H54 (cell line): ENCODE results near the gene PTTG1IP2.

Experiments
- DNase-seq: peaks from one replicate; pipeline ENCODE4 v3.0.0; 2011; ENCODE audit warnings: low spot score, mixed read lengths; ENCODE audit not compliant: insufficient read length
- FAIRE-seq: peaks from 3 replicates; lab custom pipeline; 2011; peaks lifted over from hg19 to GRCh38; lab: Jason Lieb, UNC
- POLR2A ChIP-seq: IDR thresholded peaks from 2 replicates; pipeline ENCODE4 v1.6.1; 2011; ENCODE audit warnings: low read depth, mild to moderate bottlenecking, low read length

Gene PTTG1IP2

DNA sequence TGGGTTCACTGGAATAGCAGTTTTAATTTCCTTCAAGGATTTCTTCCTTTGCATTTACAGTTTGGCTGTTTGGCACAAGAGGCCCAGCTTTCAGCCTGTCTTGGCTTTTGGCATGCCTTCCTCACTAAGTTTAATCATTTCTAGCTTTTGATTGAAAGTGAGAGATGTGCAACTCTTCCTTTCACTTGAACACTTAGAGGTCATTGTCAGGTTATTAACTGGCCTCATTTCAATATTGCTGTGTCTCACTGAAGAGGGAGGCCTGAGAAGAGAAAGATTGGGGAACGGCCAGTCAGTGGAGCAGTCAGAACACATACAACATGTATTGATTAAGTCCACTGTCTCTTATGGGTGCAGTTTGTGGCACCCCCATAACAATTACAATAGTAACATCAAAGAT, 33.9 kb downstream of the PTTG1IP2 start:
- DNase-seq (no peak), FAIRE-seq (no peak)
- no peak for TF ChIP-seq POLR2A

DNA sequence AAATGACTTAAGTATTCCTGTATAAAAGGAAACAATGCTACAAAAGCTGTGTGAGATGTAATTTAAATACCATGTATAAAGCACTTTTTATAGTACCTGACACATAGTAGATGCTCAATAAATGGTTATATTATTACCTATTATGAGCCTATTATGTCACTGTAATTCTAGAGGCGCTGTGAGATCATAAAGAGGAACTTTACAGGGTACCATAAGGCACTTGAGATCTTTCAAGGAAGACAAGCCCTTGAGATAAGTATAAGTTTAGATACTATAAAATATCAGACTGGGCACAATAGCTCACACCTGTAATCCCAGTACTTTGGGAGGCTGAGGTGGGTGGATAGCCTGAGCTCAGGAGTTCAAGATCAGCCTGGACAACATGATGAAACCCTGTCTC, 38.3 kb downstream of the PTTG1IP2 start:
- TF ChIP-seq POLR2A, result no peak
- DNase-seq (no peak), FAIRE-seq (no peak)

- no peak for DNase-seq
- FAIRE-seq, result no peak
- no peak for TF ChIP-seq POLR2A
Observed at GRCh38 chr7:90511776-90512175, 42.3 kb downstream of the PTTG1IP2 start.

GRCh38 chr7:90512821-90513254, 43.4 kb downstream of the PTTG1IP2 start:
- no peak for FAIRE-seq
- TF ChIP-seq POLR2A, result no peak
- no peak for DNase-seq

DNA sequence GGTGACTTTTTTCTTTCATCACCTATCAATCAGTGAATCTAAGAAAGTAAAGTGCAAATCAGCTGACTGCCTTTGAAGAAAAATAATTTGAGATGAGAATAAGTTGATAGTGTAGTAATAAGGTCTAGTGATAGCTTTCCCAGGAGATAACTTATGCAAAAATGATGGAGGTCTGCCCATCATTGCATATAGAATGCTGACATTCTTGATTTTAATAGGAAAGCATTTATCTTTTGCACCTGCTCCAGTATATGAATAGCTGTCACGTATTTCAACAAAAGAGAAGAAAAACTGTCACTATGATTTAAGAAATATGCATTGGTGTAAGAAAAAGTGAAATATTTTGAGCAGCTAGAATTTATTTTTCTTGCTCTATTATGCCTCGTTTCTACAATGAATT, 46.8 kb downstream of the PTTG1IP2 start:
- no peak for TF ChIP-seq POLR2A
- FAIRE-seq (no peak), DNase-seq (no peak)

GRCh38 chr7:90518630-90519029, 49.2 kb downstream of the PTTG1IP2 start:
- DNase-seq (no peak), FAIRE-seq (peak; percentile 53)
- no peak for TF ChIP-seq POLR2A

DNA sequence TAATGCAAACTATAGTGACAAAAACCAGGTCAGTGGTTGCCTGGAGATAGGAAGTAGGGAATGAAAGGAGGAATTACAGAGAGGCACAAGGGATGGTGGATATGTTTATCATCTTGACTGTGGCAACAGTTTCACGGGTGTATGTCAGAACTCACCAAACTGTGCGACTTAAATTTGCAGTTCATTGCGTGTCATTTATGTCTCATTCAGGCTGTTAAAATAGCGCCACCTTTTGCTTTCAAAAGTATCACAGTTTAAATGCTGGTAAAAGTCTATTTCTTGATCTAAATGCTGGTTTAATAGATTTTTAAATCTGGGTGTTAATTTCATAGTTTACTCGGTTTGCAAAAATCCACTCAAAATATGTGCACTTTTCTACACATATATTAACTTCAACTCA, 51.0 kb downstream of the PTTG1IP2 start:
- DNase-seq (no peak), FAIRE-seq (peak; percentile 91)
- TF ChIP-seq POLR2A, result no peak

GRCh38 chr7:90530263-90530662, 60.8 kb downstream of the PTTG1IP2 start:
- TF ChIP-seq POLR2A, result no peak
- no peak for FAIRE-seq
- DNase-seq, result no peak

GRCh38 chr7:90532231-90532929, 62.9 kb downstream of the PTTG1IP2 start:
- DNase-seq (no peak), FAIRE-seq (no peak)
- TF ChIP-seq POLR2A, result no peak

DNA sequence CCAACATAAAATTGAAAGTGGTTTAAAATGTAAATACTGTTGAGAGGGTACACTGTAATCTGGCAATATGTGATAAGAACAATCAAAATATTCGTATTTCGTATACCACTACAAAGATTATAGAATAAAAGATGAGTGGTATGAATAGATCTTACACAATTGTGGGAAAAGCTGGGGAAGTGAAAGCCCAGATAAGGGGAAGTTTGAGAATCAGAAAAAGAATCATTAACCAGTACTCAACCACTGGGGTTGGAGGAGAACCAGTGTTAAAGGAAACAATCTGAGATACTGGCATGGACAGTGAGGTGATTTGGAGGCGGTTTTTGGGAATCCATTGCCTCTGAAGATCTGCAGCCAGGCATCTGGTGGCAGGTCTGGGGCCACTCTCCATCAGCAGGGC, 67.0 kb downstream of the PTTG1IP2 start:
- no peak for FAIRE-seq
- no peak for DNase-seq
- no peak for TF ChIP-seq POLR2A

DNA sequence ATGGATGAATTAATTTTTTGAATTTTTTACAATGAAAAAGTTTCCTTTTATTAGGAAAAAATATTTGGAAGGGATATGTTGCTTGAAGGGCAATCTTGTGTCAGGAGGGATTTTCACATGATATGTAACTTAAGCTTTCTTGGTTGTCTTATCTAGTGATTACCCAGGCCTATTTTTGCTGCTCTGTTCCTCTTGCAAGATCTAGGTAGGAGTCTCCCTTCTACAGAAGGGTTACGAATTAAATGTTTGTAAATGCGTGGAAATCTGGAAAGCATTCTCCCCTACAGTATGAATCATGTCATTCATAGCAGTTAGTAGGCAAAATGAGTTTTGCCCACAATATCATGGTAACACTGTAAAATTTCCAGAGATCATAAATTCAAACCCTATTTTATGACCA, 69.0 kb downstream of the PTTG1IP2 start:
- no peak for TF ChIP-seq POLR2A
- FAIRE-seq (no peak), DNase-seq (no peak)

- no peak for TF ChIP-seq POLR2A
- FAIRE-seq (no peak), DNase-seq (no peak)
Observed at GRCh38 chr7:90540406-90540805, 71.0 kb downstream of the PTTG1IP2 start.

GRCh38 chr7:90551036-90551435, 81.6 kb downstream of the PTTG1IP2 start:
- no peak for TF ChIP-seq POLR2A
- DNase-seq (no peak), FAIRE-seq (no peak)

GRCh38 chr7:90552521-90552920, 83.1 kb downstream of the PTTG1IP2 start:
- FAIRE-seq, result no peak
- no peak for TF ChIP-seq POLR2A
- no peak for DNase-seq

DNA sequence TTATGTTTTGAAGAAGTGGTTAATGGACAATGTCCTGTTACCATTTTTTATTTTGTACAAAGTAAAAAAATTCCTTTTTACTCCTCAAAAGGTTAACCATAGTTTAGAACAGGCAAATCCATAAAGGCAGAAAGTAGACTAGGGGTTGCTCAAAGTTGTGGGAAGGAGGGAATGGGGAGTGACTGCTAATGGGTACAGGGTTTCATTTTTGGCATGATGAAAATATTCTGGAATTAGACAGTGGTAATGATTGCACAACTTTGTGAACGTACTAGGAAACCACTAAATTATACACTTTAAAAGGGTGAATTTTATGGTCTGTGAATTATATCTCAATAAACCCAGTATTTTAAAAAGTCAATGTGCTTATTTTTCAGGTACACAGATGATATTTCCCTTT, 91.3 kb downstream of the PTTG1IP2 start:
- FAIRE-seq, result no peak
- no peak for DNase-seq

More for the DNA sequence above, 91.3 kb downstream of the PTTG1IP2 start:
- TF ChIP-seq POLR2A, result no peak
